ENCODE measurements around the gene RNF114. TPM values are rescaled to one million over a fixed set of nuclear protein-coding genes. Genes with fewer than 3 reads are reported as not detected.
"Not testable (repeated sequence)": the region's sequence is repeated elsewhere in the genome, so short reads cannot be mapped to it uniquely, and the experiment has no call there.

RNF114 gene
- total RNA-seq, 2 experiments from 2014 or later, result 55.8 to 59.5 TPM

DNA sequence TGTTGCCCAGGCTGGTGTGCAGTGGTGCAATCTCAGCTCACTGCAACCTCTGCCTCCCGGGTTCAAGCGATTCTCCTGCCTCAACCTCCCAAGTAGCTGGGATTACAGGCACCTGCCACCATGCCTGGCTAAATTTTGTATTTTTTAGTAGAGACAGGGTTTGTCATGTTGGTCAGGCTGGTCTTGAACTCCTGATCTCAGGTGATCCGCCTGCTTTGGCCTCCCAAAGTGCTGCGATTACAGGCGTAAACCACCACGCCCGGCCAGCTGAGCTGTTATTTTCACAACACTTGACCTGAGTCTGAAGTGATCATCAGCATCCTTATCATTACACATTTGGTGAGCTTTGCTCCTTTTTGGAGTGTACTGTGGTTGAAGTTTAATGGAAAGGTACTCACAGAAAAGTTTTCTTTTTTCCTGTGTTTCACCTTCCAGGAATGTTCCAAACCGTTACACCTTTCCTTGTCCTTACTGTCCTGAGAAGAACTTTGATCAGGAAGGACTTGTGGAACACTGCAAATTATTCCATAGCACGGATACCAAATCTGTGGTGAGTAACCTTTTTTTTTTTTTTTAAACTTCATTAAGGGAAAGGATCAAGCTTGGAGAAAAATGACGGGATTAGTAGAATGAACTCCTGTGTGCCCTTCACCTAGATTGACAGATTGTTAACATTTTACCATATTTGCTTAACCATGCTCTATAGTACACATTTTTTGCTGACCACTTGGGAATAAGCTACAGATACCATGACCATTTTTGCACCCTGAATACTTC is 9.7 kb downstream of the RNF114 start:
- Mint-ChIP-seq H3K4me1 (peaks cover 14% of the 10 kb centered on the region), H3K27ac (no peak overlapping the region), H3K4me3 (no peak overlapping the region), H3K9me3 (no peaks in the 10 kb centered on the region), H3K36me3 (ENCODE audit: low read depth) (peaks cover 58% of the 10 kb centered on the region), H3K27me3 (no peaks in the 10 kb centered on the region)
- ChIA-PET POLR2A (no interaction called here), CTCF (interaction anchor here (0.7 to 1.6 kb wide), 5 partner anchors 19 to 131 kb away, joined by 3 to 4 read pairs (median 3); no protein-coding TSS in a partner anchor)
- DNase-seq, result no peak

DNA sequence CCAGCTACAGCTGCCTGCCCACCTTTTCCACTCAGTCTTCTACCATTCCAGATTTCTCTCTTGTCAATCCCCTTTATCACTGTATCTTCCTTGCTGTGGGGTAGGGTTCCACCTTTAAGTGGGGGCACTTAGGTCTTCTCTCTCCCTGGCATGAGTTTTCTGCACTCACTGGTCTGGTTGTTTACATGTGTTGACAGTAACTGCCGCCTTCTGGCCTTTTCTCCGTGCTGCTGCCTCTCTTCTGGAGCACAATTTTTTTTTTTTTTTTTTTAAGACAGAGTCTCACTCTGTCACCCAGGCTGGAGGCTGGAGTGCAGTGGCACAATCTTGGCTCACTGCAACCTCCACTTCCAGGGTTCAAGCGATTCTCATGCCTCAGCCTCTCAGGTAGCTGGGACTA is 12.0 kb downstream of the RNF114 start:
- Mint-ChIP-seq H3K9me3 (no peaks in the 10 kb centered on the region), H3K4me1 (peaks cover 8% of the 10 kb centered on the region), H3K4me3 (no peak overlapping the region), H3K27me3 (no peaks in the 10 kb centered on the region), H3K27ac (no peak overlapping the region), H3K36me3 (ENCODE audit: low read depth) (peaks cover 56% of the 10 kb centered on the region)
- no peak for DNase-seq
- POLR2A ChIA-PET, result no interaction called here
- CTCF ChIA-PET, result interaction anchor here (1.5 to 1.9 kb wide), 2 partner anchors 17 to 30 kb away, joined by 5 read pairs; no protein-coding TSS in a partner anchor

- Mint-ChIP-seq H3K4me1 (peaks cover 8% of the 10 kb centered on the region), H3K27ac (no peak overlapping the region), H3K9me3 (no peaks in the 10 kb centered on the region), H3K36me3 (ENCODE audit: low read depth) (peaks cover 55% of the 10 kb centered on the region), H3K4me3 (no peak overlapping the region), H3K27me3 (no peaks in the 10 kb centered on the region)
- CTCF ChIA-PET, result interaction anchor here (1.5 to 1.9 kb wide), 2 partner anchors 16 to 29 kb away, joined by 5 read pairs; no protein-coding TSS in a partner anchor
- no peak for DNase-seq
- POLR2A ChIA-PET, result no interaction called here
Measured at GRCh38 chr20:49948809-49949507, 12.8 kb downstream of the RNF114 start.

GRCh38 chr20:49951151-49951550 is 15.0 kb downstream of the RNF114 start:
- Mint-ChIP-seq H3K9me3 (no peaks in the 10 kb centered on the region), H3K27ac (no peak overlapping the region), H3K4me1 (peaks cover 5% of the 10 kb centered on the region), H3K36me3 (ENCODE audit: low read depth) (peaks cover 49% of the 10 kb centered on the region), H3K4me3 (no peak overlapping the region), H3K27me3 (no peaks in the 10 kb centered on the region)
- DNase-seq, result no peak
- CTCF ChIA-PET, result no interaction called here
- POLR2A ChIA-PET, result no interaction called here

DNA sequence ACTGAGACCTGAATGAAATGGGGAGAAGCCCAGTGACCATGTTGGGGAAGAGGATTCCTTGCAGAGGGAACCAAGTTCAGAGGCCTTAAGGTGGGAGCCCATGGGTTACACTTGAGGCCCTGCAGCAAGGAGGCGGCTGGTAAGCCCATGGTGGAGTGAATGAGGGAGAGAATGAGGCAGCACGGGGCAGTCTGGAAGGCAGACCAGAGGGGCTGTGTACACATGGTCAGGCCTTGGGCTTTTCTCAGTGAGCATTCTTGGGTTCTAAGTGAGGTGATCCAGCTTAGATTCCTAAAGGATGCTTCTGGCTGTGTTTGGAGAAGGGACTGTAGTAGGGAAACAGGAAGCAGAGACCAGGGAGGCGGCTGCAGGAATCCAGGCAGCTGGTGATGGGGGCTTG is 19.0 kb downstream of the RNF114 start:
- peaks cover 39% of the 10 kb centered on the region for H3K36me3 Mint-ChIP-seq (ENCODE audit: low read depth)
- CTCF ChIA-PET, result no interaction called here
- POLR2A ChIA-PET, result no interaction called here

GRCh38 chr20:49955830-49956396 is 19.7 kb downstream of the RNF114 start:
- H3K9me3 Mint-ChIP-seq, H3K27me3 Mint-ChIP-seq, H3K4me1 Mint-ChIP-seq, POLR2A ChIA-PET, DNase-seq, H3K4me3 Mint-ChIP-seq, CTCF ChIA-PET, H3K27ac Mint-ChIP-seq: not testable (repeated sequence)
- peaks cover 34% of the 10 kb centered on the region for H3K36me3 Mint-ChIP-seq (ENCODE audit: low read depth)

More for the DNA sequence above, 19.0 kb downstream of the RNF114 start:
- no peak overlapping the region for H3K27ac Mint-ChIP-seq
- DNase-seq, result no peak
- H3K4me1 Mint-ChIP-seq, result no peaks in the 10 kb centered on the region
- no peaks in the 10 kb centered on the region for H3K27me3 Mint-ChIP-seq
- H3K9me3 Mint-ChIP-seq, result no peaks in the 10 kb centered on the region
- no peak overlapping the region for H3K4me3 Mint-ChIP-seq

DNA sequence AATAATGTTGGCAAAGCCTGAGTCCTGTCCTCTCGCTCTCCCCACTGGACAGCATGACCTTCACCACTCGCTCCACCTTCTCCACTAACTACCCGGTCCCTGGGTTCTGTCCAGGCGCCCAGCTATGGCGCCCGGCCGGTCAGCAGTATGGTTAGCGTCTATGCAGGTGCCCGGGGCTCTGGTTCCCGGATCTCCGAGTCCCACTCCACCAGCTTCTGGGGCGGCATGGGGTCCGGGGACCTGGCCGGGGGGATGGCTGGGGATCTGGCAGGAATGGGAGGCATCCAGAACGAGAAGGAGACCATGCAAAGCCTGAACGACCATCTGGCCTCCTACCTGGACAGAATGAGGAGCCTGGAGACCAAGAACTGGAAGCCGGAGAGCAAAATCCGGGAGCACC is 20.5 kb downstream of the RNF114 start:
- no peak for DNase-seq
- Mint-ChIP-seq H3K4me3 (no peak overlapping the region), H3K27me3 (no peaks in the 10 kb centered on the region), H3K9me3 (no peaks in the 10 kb centered on the region), H3K36me3 (ENCODE audit: low read depth) (peaks cover 33% of the 10 kb centered on the region), H3K27ac (no peak overlapping the region), H3K4me1 (no peaks in the 10 kb centered on the region)
- ChIA-PET POLR2A (no interaction called here), CTCF (no interaction called here)

GRCh38 chr20:49957089-49957938 is 21.1 kb downstream of the RNF114 start:
- POLR2A ChIA-PET, CTCF ChIA-PET, H3K9me3 Mint-ChIP-seq, H3K27me3 Mint-ChIP-seq, H3K4me1 Mint-ChIP-seq, H3K27ac Mint-ChIP-seq, H3K4me3 Mint-ChIP-seq, DNase-seq: not testable (repeated sequence)
- peaks cover 30% of the 10 kb centered on the region for H3K36me3 Mint-ChIP-seq (ENCODE audit: low read depth)

DNA sequence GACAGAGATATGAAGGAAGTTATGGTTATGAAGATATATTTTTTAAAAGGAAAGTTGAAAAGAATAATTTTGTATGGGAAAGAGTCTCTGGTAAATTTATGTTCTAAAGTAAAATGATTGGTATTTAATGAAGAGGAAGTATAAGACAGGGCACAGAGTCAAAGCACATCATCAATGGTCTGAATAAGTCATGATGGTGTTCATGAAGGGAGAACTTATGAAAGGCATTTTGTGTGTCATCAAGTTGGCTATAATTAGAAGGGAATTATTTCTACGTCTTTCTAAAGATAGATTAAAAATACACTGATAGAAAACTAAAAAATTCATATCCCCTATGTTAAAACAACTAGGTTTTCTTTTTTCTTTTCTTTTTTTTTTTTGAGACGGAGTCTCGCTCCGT is 25.2 kb downstream of the RNF114 start:
- no peaks in the 10 kb centered on the region for H3K9me3 Mint-ChIP-seq
- CTCF ChIA-PET, result no interaction called here
- H3K27me3 Mint-ChIP-seq, result no peaks in the 10 kb centered on the region
- peaks cover 18% of the 10 kb centered on the region for H3K36me3 Mint-ChIP-seq (ENCODE audit: low read depth)
- no peaks in the 10 kb centered on the region for H3K4me1 Mint-ChIP-seq
- H3K4me3 Mint-ChIP-seq, result no peak overlapping the region
- POLR2A ChIA-PET, result no interaction called here
- no peak for DNase-seq
- no peak overlapping the region for H3K27ac Mint-ChIP-seq

DNA sequence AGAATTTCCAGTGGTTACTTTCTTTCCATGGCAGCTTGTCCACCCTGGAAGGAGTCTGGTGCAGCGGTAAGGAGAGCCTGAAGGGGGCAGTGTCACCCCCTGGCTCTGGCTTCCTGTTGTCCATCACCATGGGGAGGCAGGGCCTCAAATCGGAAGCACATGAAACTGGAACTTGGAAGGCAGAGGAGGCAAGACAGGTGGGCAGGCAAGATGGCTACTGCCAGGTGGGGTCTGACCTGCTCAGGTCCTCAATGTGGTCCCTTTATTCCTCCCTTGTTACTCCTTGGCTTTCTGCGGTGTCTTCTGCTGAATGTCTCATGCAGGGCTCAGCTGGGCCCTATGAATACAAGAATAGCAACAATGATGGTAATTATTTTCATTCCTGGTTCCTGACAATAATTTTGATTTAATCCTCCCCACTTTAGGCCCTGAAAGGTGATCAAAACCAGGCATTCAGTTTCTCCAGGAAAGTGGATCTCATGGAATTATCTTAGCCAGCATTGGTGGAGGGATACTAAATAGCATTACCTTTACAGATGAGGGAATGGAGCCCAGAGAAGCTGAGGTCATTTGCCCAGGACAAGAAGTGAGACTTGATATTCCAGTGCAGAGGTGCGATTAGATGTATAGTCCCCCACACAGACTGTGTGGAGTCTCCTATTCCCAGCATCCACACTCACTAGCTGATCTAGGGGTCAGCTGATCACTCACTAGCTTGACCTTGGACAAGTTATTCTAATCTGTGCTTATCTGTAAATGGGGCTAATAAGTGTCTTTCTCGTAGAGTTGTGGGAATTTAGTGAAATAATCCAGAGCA is 29.0 kb downstream of the RNF114 start:
- Mint-ChIP-seq H3K4me1 (no peaks in the 10 kb centered on the region), H3K36me3 (ENCODE audit: low read depth) (peaks cover under 1% of the 10 kb centered on the region), H3K27me3 (no peaks in the 10 kb centered on the region), H3K27ac (no peak overlapping the region), H3K9me3 (no peaks in the 10 kb centered on the region), H3K4me3 (no peak overlapping the region)
- no peak for DNase-seq
- POLR2A ChIA-PET, result no interaction called here
- CTCF ChIA-PET, result interaction anchor here (0.5 to 1.8 kb wide), 5 partner anchors 14 to 106 kb away, joined by 3 to 7 read pairs (median 4); partner anchors contain the start of gene RNF114

- no peaks in the 10 kb centered on the region for H3K27me3 Mint-ChIP-seq
- no peak overlapping the region for H3K4me3 Mint-ChIP-seq
- no peaks in the 10 kb centered on the region for H3K36me3 Mint-ChIP-seq (ENCODE audit: low read depth)
- DNase-seq, result no peak
- ChIA-PET CTCF (interaction anchor here (1.2 to 1.8 kb wide), 5 partner anchors 13 to 105 kb away, joined by 4 to 7 read pairs (median 4); partner anchors contain the start of gene RNF114), POLR2A (no interaction called here)
- H3K9me3 Mint-ChIP-seq, result no peaks in the 10 kb centered on the region
- no peaks in the 10 kb centered on the region for H3K4me1 Mint-ChIP-seq
- H3K27ac Mint-ChIP-seq, result no peak overlapping the region
Measured at GRCh38 chr20:49965781-49966305, 29.6 kb downstream of the RNF114 start.

DNA sequence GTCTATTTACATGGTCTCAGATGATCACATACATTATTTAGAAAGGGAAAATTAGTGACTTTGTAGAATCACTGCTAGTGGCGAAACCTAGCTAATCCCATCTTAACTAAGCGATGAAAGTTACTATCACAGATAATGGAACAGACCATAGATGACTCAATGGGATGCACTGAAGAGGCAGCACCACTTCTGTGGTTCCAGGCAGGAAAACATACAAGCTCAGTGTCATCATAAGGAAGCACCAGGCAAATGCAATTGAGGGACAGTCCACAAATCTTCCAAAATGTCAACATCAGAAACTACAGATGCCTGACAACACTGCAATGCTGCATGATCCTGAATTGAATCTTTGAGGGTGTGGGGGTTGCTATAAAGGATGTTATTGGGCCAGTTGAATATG is 30.7 kb downstream of the RNF114 start:
- POLR2A ChIA-PET, result interaction anchor here (0.6 kb wide), 1 partner anchor 26 kb away, joined by 5 read pairs; no protein-coding TSS in a partner anchor
- H3K27me3 Mint-ChIP-seq, result no peaks in the 10 kb centered on the region
- no peaks in the 10 kb centered on the region for H3K4me1 Mint-ChIP-seq
- CTCF ChIA-PET, result interaction anchor here (0.6 to 1.2 kb wide), 3 partner anchors 12 to 336 kb away, joined by 4 to 7 read pairs (median 4); no protein-coding TSS in a partner anchor
- no peaks in the 10 kb centered on the region for H3K9me3 Mint-ChIP-seq
- no peak overlapping the region for H3K4me3 Mint-ChIP-seq
- H3K36me3 Mint-ChIP-seq (ENCODE audit: low read depth), result no peaks in the 10 kb centered on the region
- H3K27ac Mint-ChIP-seq, result no peak overlapping the region
- no peak for DNase-seq

All from activated CD4-positive, alpha-beta T cell treated with anti-CD3 and anti-CD28 coated beads, Interleukin-2, amount 10 ng/mL, durations not matched to agents 7 days and 5 days (primary cell).